Neuronal stem cell (in vitro differentiated cells): Measurements from ENCODE around the gene CDK15.

Experiments used
- DNase-seq: peaks from one replicate; pipeline ENCODE4 v3.0.0-alpha.2; 2013; ENCODE audit warnings: low spot score
- H2AFZ ChIP-seq: one replicate; pipeline ENCODE4 v1.6.1; 2013; ENCODE audit warnings: mild to moderate bottlenecking, low read length, inconsistent platforms
- H2AK5ac ChIP-seq: 2 replicates; pipeline ENCODE4 v1.6.1; 2013; ENCODE audit warnings: low read depth, mild to moderate bottlenecking, inconsistent platforms, low read length, moderate library complexity, mixed read lengths
- H2BK120ac ChIP-seq: 2 replicates; pipeline ENCODE4 v1.6.1; 2013; ENCODE audit warnings: low read depth, mild to moderate bottlenecking, inconsistent platforms, low read length, moderate library complexity, mixed read lengths
- H2BK12ac ChIP-seq: one replicate; pipeline ENCODE4 v1.6.1; 2013; ENCODE audit warnings: low read length, inconsistent platforms
- H2BK15ac ChIP-seq: 2 replicates; pipeline ENCODE4 v1.6.1; 2013; ENCODE audit warnings: mild to moderate bottlenecking, low read length, inconsistent platforms, mixed read lengths
- H2BK5ac ChIP-seq: one replicate; pipeline ENCODE4 v1.6.1; 2013; ENCODE audit warnings: inconsistent platforms, mild to moderate bottlenecking, low read length, moderate library complexity
- H3K14ac ChIP-seq: one replicate; pipeline ENCODE4 v1.6.1; 2013; ENCODE audit warnings: low read length, inconsistent platforms
- H3K18ac ChIP-seq: 2 replicates; pipeline ENCODE4 v1.6.1; 2013; ENCODE audit warnings: low read length, inconsistent platforms
- H3K23ac ChIP-seq: 2 replicates; pipeline ENCODE4 v1.6.1; 2013; ENCODE audit warnings: low read depth, mild to moderate bottlenecking, mixed read lengths, low read length, inconsistent platforms; ENCODE audit not compliant: poor library complexity
- H3K27ac ChIP-seq: replicated peaks from 3 replicates; pipeline ENCODE4 v1.5.1; 2013; ENCODE audit warnings: low read length, inconsistent platforms
- H3K27me3 ChIP-seq, 3 experiments: 2 replicates each; pipeline ENCODE4 v1.6.1; 2013; ENCODE audit warnings: low read length in 3 of 3, mild to moderate bottlenecking in 2 of 3, inconsistent platforms in 1 of 3, low read depth in 1 of 3, mixed read lengths in 1 of 3, moderate library complexity in 1 of 3; ENCODE audit not compliant: control insufficient read depth in 3 of 3, insufficient read depth in 3 of 3
- H3K36me3 ChIP-seq, 2 donors: replicated peaks in 1 of 2; 2 replicates each; pipeline ENCODE4 v1.6.1; 2013; ENCODE audit warnings: low read length in 2 of 2; ENCODE audit not compliant: control insufficient read depth in 2 of 2, insufficient read depth in 2 of 2
- H3K4ac ChIP-seq: 2 replicates; pipeline ENCODE4 v1.6.1; 2013; ENCODE audit warnings: inconsistent platforms, mild to moderate bottlenecking, low read length, moderate library complexity
- H3K4me1 ChIP-seq, 2 donors: 1 replicate in 1 of 2; 2 replicates in 1 of 2; pipeline ENCODE4 v1.6.1; 2013; ENCODE audit warnings: low read length in 2 of 2, low read depth in 1 of 2; ENCODE audit not compliant: control insufficient read depth in 2 of 2, insufficient read depth in 1 of 2
- H3K4me2 ChIP-seq: one replicate; pipeline ENCODE4 v1.6.1; 2013; ENCODE audit warnings: mild to moderate bottlenecking, low read length, inconsistent platforms; ENCODE audit not compliant: insufficient read depth, poor library complexity, severe bottlenecking
- H3K4me3 ChIP-seq, 2 donors: 2 replicates each; pipeline ENCODE4 v1.5.1; 2013; ENCODE audit warnings: low read length in 2 of 2, mild to moderate bottlenecking in 2 of 2, inconsistent platforms in 1 of 2, moderate library complexity in 1 of 2
- H3K79me1 ChIP-seq: one replicate; pipeline ENCODE4 v1.6.1; 2013; ENCODE audit warnings: low read depth, mild to moderate bottlenecking, inconsistent platforms, low read length, moderate library complexity
- H3K9ac ChIP-seq: one replicate; pipeline ENCODE4 v1.6.1; 2013; ENCODE audit warnings: mild to moderate bottlenecking, low read depth, low read length, inconsistent platforms; ENCODE audit not compliant: poor library complexity
- H3K9me3 ChIP-seq, 2 donors: replicated peaks in 1 of 2; 2 replicates each; pipeline versions ENCODE3 to v1.6.1; 2013; ENCODE audit warnings: low read length in 2 of 2, mild to moderate bottlenecking in 2 of 2, inconsistent platforms in 1 of 2, low read depth in 1 of 2, mixed read lengths in 1 of 2, moderate library complexity in 1 of 2; ENCODE audit not compliant: control insufficient read depth in 2 of 2, insufficient read depth in 1 of 2
- H4K8ac ChIP-seq: one replicate; pipeline ENCODE4 v1.6.1; 2013; ENCODE audit warnings: low read depth, mild to moderate bottlenecking, inconsistent platforms, low read length, moderate library complexity
- H4K91ac ChIP-seq: one replicate; pipeline ENCODE4 v1.6.1; 2013; ENCODE audit warnings: low read length, low read depth, mild to moderate bottlenecking, inconsistent platforms; ENCODE audit not compliant: poor library complexity
- WGBS, 2 donors: extraction: QIAGEN DNeasy Blood & Tissue Kit; methylation state at CpG; one replicate each; pipeline ENCODE4 v1.1.7; 2013; ENCODE audit warnings: missing lambda C conversion rate in 2 of 2, mixed read lengths in 1 of 2; ENCODE audit not compliant: insufficient read length in 2 of 2, insufficient replicate concordance in 1 of 2; ENCODE audit errors: extremely low coverage in 2 of 2; 5-methylcytosine and 5-hydroxymethylcytosine counted together

The CDK15 gene

GRCh38 chr2:201871471-201871870 is 65.1 kb downstream of the CDK15 start:
- Histone ChIP-seq H3K27ac (peak overlapping the region; percentile 57), H3K23ac (no peak overlapping the region), H3K79me1 (no peaks in the 10 kb centered on the region), H3K4ac (no peak overlapping the region), H2BK12ac (no peak overlapping the region), H3K14ac (no peak overlapping the region), H3K27me3 (peaks cover 0 to 5% (median 0%) of the 10 kb centered on the region in 3 experiments), H3K4me3 (no peak overlapping the region), H4K8ac (no peak overlapping the region), H3K36me3 (no peaks in the 10 kb centered on the region), H2AFZ (no peak overlapping the region), H2BK15ac (no peak overlapping the region), H3K9ac (no peak overlapping the region), H3K4me1 (peaks cover 11 to 21% of the 10 kb centered on the region in 2 donors), H3K18ac (no peak overlapping the region), H3K9me3 (no peaks in the 10 kb centered on the region), H4K91ac (no peak overlapping the region), H2AK5ac (no peak overlapping the region), H2BK120ac (no peak overlapping the region), H3K4me2 (no peak overlapping the region), H2BK5ac (no peak overlapping the region)
- no peak for DNase-seq
- WGBS, 2 donors = no CpG with 5 or more reads among the region's 5 CpGs

GRCh38 chr2:201872591-201872990 is 66.3 kb downstream of the CDK15 start:
- H3K27ac ChIP-seq = peak overlapping the region; percentile 94
- peak; percentile 76 for DNase-seq
- H3K18ac ChIP-seq = no peak overlapping the region
- H3K9ac ChIP-seq = no peak overlapping the region
- H3K14ac ChIP-seq = no peak overlapping the region
- H4K8ac ChIP-seq = no peak overlapping the region
- peaks cover 11 to 15% of the 10 kb centered on the region in 2 donors for H3K4me1 ChIP-seq
- H2BK120ac ChIP-seq = no peak overlapping the region
- H2AFZ ChIP-seq = peak overlapping the region; percentile 64
- no peak overlapping the region for H2BK12ac ChIP-seq
- no peak overlapping the region for H4K91ac ChIP-seq
- H3K36me3 ChIP-seq = no peaks in the 10 kb centered on the region
- no peaks in the 10 kb centered on the region for H3K79me1 ChIP-seq
- H3K4me3 ChIP-seq = no peak overlapping the region
- no peak overlapping the region for H3K4ac ChIP-seq
- H3K27me3 ChIP-seq = peaks cover 0 to 8% (median 0%) of the 10 kb centered on the region in 3 experiments
- H2BK5ac ChIP-seq = no peak overlapping the region
- H3K23ac ChIP-seq = no peak overlapping the region
- H2BK15ac ChIP-seq = no peak overlapping the region
- no CpG with 5 or more reads among the region's 6 CpGs for WGBS, 2 donors
- H3K9me3 ChIP-seq = no peaks in the 10 kb centered on the region
- no peak overlapping the region for H2AK5ac ChIP-seq
- no peak overlapping the region for H3K4me2 ChIP-seq

DNA sequence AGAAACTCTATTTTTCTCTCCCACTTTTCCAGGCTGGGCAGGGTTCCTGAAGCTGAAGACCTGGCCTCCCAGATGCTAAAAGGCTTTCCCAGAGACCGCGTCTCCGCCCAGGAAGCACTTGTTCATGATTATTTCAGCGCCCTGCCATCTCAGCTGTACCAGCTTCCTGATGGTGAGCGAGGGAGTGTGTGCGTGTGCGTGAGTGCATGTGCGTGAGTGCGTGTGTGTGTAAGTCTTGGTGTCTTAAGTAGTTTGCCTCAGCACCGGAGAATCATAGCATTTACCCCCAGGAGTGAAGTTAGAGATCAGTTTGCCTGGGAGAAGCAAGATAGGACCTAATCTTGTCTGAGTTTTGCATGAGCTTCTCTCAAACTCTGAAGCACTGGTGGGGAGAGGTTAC is 73.7 kb downstream of the CDK15 start:
- H2BK15ac ChIP-seq = no peak overlapping the region
- no peak overlapping the region for H3K4me3 ChIP-seq
- H3K79me1 ChIP-seq = no peaks in the 10 kb centered on the region
- H4K91ac ChIP-seq = no peak overlapping the region
- peak overlapping the region; percentile 90 for H3K18ac ChIP-seq
- peak overlapping the region; percentile 22 for H2BK5ac ChIP-seq
- H3K27ac ChIP-seq = no peak overlapping the region
- peak overlapping the region; percentile 99 for H4K8ac ChIP-seq
- no peak for DNase-seq
- no peak overlapping the region for H2AFZ ChIP-seq
- H2BK120ac ChIP-seq = peak overlapping the region; percentile 94
- H3K4me2 ChIP-seq = no peak overlapping the region
- H3K27me3 ChIP-seq = peaks cover 0 to 63% (median 0%) of the 10 kb centered on the region in 3 experiments
- H3K14ac ChIP-seq = peak overlapping the region; percentile 64
- no peak overlapping the region for H3K4ac ChIP-seq
- peak overlapping the region; percentile 66 for H2BK12ac ChIP-seq
- WGBS, 2 donors = no CpG with 5 or more reads among the region's 10 CpGs
- H3K23ac ChIP-seq = peak overlapping the region; percentile 25
- peaks cover 18 to 30% of the 10 kb centered on the region in 2 donors for H3K4me1 ChIP-seq
- no peaks in the 10 kb centered on the region for H3K9me3 ChIP-seq
- H3K36me3 ChIP-seq = no peaks in the 10 kb centered on the region
- peak overlapping the region; percentile 73 for H2AK5ac ChIP-seq
- H3K9ac ChIP-seq = no peak overlapping the region

DNA sequence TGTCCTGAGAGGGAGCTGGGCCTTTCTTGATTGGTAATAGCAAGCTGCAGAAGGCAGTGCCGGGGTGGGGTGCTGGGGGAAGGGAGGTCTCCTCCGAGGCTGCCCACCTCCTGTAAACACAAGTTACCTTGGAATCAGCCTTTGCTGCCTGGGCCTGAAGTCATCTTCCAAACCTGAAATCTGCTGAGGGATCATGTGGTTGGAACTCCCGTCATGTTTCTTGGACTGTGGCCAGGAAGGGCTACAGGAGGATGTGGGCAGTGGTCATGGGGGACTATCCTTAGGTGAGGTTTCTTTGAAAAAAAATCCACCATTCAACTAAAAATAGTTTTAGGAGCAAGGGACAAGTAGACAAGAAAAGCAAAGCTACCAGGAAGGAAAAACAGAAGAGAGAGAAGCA is 74.2 kb downstream of the CDK15 start:
- H2AFZ ChIP-seq = no peak overlapping the region
- H3K27ac ChIP-seq = no peak overlapping the region
- peak overlapping the region; percentile 34 for H2AK5ac ChIP-seq
- H3K4ac ChIP-seq = no peak overlapping the region
- H3K9me3 ChIP-seq = no peaks in the 10 kb centered on the region
- no peak overlapping the region for H2BK5ac ChIP-seq
- H3K14ac ChIP-seq = no peak overlapping the region
- peak overlapping the region; percentile 46 for H3K18ac ChIP-seq
- no CpG with 5 or more reads among the region's 3 CpGs for WGBS, 2 donors
- H3K9ac ChIP-seq = no peak overlapping the region
- H4K91ac ChIP-seq = no peak overlapping the region
- H3K4me1 ChIP-seq = peaks cover 18 to 30% of the 10 kb centered on the region in 2 donors
- H4K8ac ChIP-seq = no peak overlapping the region
- H3K23ac ChIP-seq = no peak overlapping the region
- H2BK120ac ChIP-seq = no peak overlapping the region
- no peak overlapping the region for H3K4me3 ChIP-seq
- no peaks in the 10 kb centered on the region for H3K79me1 ChIP-seq
- no peak for DNase-seq
- H3K4me2 ChIP-seq = no peak overlapping the region
- peak overlapping the region; percentile 75 for H2BK15ac ChIP-seq
- peaks cover 0 to 68% (median 0%) of the 10 kb centered on the region in 3 experiments for H3K27me3 ChIP-seq
- H2BK12ac ChIP-seq = no peak overlapping the region
- no peaks in the 10 kb centered on the region for H3K36me3 ChIP-seq
